IPS-NIHi7 (cell line): ENCODE measurements around the gene WDR90.
"Not testable (repeated sequence)": the region's sequence is repeated elsewhere in the genome, so short reads cannot be mapped to it uniquely, and the experiment has no call there.

Experiments
- DNase-seq: peaks from one replicate; pipeline ENCODE4 v3.0.0; 2012; ENCODE audit warnings: mixed read lengths; ENCODE audit errors: extremely low spot score

The WDR90 gene

DNA sequence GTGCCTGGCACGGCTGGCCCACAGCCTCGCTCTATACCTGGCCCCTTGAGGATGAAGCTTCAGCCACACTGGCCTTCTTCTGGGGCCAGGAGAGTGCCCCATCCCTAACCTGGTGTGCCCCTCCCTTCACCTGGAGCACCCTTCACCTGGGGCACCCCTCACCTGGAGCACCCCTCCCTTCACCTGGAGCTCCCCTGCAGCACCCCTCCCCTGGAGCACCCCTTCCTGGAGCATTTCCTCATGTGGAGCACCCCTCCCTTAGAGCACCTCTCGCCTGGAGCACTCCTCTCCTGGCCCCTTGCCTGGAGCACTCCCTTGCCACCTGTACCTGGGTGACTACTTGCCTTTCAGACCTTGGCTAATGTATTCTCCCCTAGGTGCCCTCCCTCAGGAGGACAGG, 58.9 kb downstream of the WDR90 start:
- DNase-seq, result no peak

DNA sequence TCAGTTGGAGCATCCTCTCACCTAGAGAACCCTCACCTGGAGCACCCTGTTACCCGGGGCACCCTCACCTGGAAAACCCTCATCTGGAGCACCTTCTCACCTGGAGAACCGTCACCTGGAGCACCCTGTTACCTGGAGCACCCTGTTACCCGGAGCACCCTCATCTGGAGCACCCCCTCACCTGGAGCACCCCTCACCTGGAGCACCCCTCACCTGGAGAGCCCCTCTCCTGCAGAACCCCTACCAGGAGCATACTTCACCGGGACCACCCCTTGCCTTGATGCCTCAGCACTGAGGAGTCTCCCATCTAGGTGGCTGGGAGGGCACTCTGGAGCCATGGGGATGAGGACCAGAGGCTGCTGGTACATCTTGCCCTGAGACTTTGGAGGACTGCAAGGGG, 59.8 kb downstream of the WDR90 start:
- DNase-seq, result no peak

DNA sequence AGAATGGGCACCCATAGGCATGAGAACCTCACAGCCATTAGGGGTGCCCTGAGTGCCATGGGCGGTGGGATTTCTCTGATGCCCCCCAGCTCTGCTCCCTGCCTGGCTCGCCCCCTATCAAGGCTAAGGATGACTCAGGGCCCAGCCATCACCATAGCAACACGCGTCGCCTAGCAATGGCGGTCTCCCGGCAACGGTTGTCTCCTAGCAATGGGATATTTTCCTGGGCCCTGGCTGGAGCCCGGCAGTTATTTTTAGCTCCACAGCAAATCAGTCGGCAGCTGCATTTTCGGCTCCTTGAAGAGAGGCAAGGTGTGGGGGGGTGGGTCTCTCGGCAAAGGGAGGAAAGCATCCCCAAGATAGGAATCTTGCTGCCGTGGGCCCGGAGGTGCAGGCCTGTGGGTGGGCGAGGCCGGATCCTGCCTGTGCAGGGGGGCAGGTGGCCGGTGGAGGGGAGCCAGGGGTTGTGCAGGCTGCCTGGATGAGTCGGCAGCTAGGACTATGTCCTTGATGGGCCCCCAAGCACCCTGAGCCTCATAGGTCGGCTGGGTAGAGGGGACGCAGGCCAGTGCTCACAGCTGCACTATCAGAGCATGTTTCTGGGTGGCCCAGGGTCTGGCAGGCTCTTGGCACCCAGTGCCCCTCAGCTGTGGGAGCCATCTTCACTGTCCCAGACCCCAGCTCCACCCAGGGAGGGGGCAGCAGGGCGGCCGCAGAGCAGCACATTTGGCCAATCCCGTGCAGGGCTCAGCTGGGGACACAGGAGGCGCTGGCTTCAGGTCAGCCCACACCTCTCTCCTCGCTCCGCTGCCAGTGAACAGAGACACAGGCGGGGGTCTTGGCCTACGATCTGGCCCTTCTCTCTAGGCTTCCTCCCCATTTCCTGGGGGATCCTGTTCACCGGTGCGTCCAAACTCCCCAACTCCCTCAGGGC, 60.7 kb downstream of the WDR90 start:
- DNase-seq, result no peak

DNA sequence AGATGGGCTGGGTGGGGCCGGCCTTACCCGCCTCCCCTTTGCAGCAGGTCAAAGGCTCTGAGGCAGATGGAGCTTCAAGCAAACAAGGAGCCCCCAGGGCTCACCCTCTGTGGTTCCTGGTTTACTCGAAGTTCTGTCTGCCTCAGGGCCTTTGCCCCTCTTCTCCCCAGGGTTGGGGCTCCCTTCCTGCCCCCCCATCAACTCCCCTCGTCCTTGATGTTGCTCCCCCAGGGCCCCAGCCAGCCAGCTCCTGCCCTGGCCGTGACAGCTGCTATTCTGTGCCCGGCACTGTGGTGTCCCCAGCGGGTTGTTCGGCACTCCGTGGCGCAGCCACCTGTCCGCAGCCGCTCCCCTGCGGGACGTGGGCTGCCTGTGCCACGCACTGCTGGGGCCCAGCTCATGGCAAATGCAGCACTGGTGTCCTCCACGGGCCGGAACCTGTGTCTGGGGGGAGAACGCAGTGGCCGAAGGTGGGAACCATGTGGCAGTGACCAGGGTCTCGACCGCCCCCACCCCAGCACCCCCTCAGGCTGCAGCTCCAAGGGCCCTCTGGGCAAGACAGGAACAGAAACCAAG, 61.4 kb downstream of the WDR90 start:
- no peak for DNase-seq

DNA sequence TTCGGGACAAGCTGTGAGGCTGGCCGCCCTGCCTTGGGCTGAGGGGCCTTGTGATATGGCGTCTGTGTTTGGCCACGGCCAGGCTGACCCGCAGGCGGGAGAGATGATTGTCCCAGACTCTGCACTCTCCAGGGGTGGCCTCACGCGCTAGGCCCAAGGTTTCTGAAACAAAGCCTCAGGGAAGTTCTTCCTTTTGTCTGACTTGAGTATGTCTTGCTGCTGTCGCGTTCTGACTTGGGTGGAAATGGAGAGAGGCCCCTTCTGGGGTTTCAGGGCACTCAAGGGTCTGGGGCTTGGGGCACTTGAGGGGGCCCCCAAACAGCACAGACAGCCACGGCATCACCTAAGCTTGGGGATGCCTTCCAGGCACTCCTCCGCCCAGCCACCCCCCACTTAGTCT, 61.9 kb downstream of the WDR90 start:
- no peak for DNase-seq

DNA sequence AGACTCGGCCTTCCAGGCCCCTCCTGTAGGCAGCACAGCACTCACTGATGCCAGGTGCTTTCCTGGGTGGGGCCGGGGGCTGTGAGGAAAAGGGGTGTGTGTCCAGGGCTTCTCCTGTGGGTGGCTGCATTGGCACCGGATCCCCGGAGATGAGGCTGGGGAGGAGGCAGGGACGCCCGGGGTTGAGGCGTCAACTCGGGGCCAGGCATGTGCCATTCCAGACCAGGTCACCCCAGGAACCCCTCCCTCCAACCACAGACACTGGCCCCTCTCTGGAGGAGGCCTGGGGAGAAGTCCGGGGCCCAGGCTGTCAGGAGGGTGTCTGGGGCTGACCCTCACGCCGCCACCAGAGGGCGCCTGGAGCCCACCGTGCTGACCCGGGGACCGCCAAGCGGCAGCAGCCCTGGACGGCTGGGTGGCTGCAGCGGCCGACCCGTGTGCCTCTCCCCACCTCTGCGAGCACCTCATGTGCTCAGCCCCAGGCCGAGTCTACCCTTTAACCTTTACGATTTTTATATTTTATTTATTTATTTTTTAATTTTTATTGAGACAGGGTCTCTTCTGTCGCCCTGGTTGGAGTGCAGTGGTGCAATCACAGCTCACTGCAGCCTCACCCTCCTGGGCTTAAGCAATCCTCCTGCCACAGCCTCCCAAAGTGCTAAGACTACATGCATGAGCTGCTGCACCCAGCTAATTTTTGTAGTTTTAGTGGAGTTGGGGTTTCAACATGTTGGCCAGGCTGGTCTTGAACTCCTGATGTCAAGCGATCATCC, 62.6 kb downstream of the WDR90 start:
- peak; percentile 92 for DNase-seq

DNA sequence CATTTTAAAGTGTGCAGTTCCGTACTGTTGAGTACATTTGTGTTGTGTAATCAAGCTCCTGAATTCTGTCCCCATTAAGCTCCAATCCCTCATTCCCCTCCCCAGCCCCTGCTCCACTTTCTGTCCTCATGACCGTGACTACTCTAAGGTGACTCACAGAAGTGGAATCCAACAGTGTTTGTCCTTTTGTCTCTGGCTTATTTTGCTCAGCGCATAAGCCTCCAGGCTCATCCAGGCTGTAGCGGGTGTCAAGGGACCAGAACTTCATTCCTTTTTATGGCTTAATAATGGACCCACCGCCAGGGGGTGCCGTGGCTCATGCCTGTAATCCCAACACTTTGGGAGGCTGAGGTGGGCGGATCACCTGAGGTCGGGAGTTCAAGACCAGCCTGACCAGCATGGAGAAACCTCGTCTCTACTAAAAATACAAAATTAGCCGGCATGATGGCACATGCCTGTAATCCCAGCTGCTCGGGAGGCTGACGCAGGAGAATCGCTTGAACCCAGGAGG, 63.6 kb downstream of the WDR90 start:
- not testable (repeated sequence) for DNase-seq

DNA sequence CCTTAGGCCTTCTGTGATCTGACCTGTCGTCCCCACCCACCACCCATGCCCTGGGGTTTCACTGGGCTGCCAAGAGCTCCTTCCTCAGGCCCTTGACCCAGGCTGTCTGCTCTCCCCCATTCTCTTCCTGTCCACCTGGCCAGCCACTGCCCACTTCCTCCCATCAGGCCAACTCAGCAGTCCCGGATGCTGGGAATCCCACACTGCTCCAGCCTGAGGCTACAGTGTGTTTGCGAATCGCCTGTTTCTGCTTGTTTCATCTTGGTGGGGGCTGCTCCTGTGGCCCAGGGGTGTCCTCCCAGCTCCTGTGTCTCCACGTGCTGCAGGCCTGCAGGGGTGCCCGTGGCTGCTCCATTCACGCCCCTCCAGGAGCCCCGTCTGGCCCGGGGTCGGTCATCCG, 64.9 kb downstream of the WDR90 start:
- DNase-seq, result no peak

DNA sequence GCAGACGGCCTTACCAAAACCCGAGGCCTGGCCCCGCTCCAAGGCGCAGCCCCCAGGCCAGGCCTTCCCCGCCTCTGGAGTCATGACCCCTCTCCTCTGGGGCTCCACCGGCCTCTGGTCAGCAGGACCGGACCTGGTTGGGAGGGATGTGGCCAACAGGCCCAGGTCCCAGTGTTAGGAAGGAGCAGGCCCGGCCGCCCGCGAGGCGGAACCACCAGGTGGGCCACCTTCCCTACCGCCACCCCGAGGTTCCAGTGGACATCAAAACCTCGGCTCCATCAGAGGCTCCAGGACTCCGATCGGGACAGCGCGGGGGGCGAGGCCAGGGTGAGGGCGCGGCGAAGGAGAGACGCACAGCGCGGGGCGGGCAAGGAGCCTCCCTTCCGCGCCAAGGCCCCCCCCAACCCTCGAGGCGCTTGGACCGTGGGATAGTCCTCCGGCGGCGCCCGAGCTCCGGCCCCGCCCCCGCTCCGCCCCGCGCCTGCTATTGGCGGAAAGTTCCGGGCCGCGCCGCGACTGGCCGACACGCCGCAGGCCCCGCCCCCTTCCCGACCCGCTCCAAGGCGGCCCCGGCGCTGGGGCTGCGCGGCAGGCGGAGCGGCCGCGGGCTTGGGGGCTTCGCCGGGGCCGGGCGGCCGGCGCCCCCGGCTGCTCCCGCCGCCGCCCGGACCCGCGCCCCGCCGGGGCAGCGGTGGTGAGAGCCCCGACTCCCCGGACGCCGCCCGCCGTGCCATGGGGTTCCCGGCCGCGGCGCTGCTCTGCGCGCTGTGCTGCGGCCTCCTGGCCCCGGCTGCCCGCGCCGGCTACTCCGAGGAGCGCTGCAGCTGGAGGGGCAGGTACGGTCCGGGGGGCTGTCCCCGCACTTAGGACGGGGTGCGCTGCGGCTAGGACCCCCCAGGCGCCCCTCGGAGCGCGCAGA, 65.7 kb downstream of the WDR90 start, which contains the start of gene METRN:
TSS of gene METRN (plus strand) at position 561 of the 919 bp plus-strand sequence. CDS start at position 733, 172 bp downstream.
- peak; percentile 90 for DNase-seq

DNA sequence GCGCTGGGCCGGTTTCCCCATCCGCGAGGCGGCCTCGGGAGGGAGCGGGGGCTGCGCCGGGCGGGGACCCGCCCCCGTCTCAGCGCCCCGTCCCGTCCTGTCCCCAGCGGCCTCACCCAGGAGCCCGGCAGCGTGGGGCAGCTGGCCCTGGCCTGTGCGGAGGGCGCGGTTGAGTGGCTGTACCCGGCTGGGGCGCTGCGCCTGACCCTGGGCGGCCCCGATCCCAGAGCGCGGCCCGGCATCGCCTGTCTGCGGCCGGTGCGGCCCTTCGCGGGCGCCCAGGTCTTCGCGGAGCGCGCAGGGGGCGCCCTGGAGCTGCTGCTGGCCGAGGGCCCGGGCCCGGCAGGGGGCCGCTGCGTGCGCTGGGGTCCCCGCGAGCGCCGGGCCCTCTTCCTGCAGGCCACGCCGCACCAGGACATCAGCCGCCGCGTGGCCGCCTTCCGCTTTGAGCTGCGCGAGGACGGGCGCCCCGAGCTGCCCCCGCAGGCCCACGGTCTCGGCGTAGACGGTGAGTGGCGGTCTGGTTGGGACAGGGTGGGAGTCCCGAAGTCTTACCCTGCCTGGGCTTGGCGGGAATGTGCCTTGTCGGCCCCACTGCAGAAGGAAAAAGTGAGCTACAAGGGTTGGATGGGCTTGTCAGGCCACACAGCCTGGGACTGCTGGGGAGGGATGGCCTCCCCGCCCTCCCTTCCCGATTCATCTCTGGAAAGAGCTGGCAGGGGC, 66.5 kb downstream of the WDR90 start:
- no peak for DNase-seq

DNA sequence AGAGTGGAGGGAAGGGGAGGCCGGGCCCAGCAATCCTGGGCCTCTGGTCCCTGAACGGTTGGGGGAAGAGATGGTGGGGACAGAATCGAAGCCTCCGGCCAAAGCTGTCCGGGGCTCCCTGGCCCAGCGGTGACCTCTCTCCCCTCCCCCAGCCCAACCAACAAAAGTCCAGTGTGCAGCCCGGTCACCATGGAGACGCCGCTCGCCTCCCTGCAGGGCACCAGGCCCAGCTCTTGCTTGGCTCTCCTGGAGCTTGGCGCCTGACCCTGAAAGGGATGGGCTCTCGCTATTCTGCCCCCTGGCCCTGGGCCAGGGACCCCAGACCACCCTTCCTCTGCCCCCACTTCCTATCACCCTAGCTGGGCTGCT, 67.0 kb downstream of the WDR90 start:
- no peak for DNase-seq

DNA sequence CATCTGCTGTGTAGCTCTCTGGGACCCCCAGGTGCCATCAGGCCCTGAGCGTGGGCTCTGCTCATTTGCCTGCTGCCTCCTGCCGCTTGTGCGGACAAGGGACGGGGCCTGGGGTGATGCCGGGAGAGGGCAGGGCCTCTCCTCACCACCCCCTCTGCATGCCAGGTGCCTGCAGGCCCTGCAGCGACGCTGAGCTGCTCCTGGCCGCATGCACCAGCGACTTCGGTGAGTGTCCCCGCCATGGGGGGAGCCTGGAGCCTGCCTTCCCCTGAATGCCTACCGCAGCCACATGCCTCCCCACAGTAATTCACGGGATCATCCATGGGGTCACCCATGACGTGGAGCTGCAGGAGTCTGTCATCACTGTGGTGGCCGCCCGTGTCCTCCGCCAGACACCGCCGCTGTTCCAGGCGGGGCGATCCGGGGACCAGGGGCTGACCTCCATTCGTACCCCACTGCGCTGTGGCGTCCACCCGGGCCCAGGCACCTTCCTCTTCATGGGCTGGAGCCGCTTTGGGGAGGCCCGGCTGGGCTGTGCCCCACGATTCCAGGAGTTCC, 67.7 kb downstream of the WDR90 start:
- no peak for DNase-seq
